ENCODE data around the gene ZNF280B. TPM values are rescaled to one million over a fixed set of nuclear protein-coding genes. Genes with fewer than 3 reads are reported as not detected.
A peak's percentile ranks its signal among the peaks of the same experiment; 100 is the strongest.

The ZNF280B gene
- total and polyA plus RNA-seq, 2 of the 13 experiments (the other 11 are each of a cell fraction or from before 2014, with no cell fraction given): 3.7 to 3.9 TPM

GRCh38 chr22:22508274-22509176, at the start of gene ZNF280B (continued):
- TF ChIP-seq, protein P1, sequence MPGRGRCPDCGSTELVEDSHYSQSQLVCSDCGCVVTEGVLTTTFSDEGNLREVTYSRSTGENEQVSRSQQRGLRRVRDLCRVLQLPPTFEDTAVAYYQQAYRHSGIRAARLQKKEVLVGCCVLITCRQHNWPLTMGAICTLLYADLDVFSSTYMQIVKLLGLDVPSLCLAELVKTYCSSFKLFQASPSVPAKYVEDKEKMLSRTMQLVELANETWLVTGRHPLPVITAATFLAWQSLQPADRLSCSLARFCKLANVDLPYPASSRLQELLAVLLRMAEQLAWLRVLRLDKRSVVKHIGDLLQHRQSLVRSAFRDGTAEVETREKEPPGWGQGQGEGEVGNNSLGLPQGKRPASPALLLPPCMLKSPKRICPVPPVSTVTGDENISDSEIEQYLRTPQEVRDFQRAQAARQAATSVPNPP (CRISPR knock-in tag; IDR thresholded peaks at IDR 0.05): no peak; the same call in 1 of the 2 replicates
- TF ChIP-seq ZNF598 (CRISPR knock-in tag; IDR thresholded peaks at IDR 0.05; ENCODE audit: borderline replicate concordance) (no peak; the same call in 1 of the 2 replicates), SUZ12 (IDR thresholded peaks at IDR 0.05; ENCODE audit: low read depth, low read length) (no peak), TOE1 (CRISPR knock-in tag; IDR thresholded peaks at IDR 0.05) (no peak), GFI1 (CRISPR knock-in tag; IDR thresholded peaks at IDR 0.05; ENCODE audit: borderline replicate concordance) (peak; percentile 25; the same call in 1 of the 2 replicates), ZSCAN22 (CRISPR knock-in tag; IDR thresholded peaks at IDR 0.05) (no peak), ZSCAN12 (CRISPR knock-in tag; IDR thresholded peaks at IDR 0.05) (no peak), XBP1 (CRISPR knock-in tag; IDR thresholded peaks at IDR 0.05) (no peak), HMGA1 (CRISPR knock-in tag; conservative IDR thresholded peaks at IDR 0.05) (no peak), ZNF101 (CRISPR knock-in tag; IDR thresholded peaks at IDR 0.05; ENCODE audit: borderline replicate concordance, low read depth) (no peak), PRDM15 (CRISPR knock-in tag; IDR thresholded peaks at IDR 0.05) (no peak), HNRNPL (IDR thresholded peaks at IDR 0.05; ENCODE audit: low read depth, low read length) (no peak), KDM2A (CRISPR knock-in tag; IDR thresholded peaks at IDR 0.05; ENCODE audit: borderline replicate concordance, low read depth) (peak; percentile 81; the same call in 1 of the 2 replicates), ZNF337 (CRISPR knock-in tag; IDR thresholded peaks at IDR 0.05; ENCODE audit: borderline replicate concordance, low read depth) (no peak), ZNF362 (CRISPR knock-in tag; IDR thresholded peaks at IDR 0.05; ENCODE audit: borderline replicate concordance) (no peak)
- TF ChIP-seq, protein P2, sequence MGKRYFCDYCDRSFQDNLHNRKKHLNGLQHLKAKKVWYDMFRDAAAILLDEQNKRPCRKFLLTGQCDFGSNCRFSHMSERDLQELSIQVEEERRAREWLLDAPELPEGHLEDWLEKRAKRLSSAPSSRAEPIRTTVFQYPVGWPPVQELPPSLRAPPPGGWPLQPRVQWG (CRISPR knock-in tag; IDR thresholded peaks at IDR 0.05; ENCODE audit: borderline replicate concordance, low read depth): no peak
- TF ChIP-seq, protein P3, sequence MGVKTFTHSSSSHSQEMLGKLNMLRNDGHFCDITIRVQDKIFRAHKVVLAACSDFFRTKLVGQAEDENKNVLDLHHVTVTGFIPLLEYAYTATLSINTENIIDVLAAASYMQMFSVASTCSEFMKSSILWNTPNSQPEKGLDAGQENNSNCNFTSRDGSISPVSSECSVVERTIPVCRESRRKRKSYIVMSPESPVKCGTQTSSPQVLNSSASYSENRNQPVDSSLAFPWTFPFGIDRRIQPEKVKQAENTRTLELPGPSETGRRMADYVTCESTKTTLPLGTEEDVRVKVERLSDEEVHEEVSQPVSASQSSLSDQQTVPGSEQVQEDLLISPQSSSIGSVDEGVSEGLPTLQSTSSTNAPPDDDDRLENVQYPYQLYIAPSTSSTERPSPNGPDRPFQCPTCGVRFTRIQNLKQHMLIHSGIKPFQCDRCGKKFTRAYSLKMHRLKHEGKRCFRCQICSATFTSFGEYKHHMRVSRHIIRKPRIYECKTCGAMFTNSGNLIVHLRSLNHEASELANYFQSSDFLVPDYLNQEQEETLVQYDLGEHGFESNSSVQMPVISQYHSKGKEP (CRISPR knock-in tag; IDR thresholded peaks at IDR 0.05): no peak
- TF ChIP-seq, protein P4, sequence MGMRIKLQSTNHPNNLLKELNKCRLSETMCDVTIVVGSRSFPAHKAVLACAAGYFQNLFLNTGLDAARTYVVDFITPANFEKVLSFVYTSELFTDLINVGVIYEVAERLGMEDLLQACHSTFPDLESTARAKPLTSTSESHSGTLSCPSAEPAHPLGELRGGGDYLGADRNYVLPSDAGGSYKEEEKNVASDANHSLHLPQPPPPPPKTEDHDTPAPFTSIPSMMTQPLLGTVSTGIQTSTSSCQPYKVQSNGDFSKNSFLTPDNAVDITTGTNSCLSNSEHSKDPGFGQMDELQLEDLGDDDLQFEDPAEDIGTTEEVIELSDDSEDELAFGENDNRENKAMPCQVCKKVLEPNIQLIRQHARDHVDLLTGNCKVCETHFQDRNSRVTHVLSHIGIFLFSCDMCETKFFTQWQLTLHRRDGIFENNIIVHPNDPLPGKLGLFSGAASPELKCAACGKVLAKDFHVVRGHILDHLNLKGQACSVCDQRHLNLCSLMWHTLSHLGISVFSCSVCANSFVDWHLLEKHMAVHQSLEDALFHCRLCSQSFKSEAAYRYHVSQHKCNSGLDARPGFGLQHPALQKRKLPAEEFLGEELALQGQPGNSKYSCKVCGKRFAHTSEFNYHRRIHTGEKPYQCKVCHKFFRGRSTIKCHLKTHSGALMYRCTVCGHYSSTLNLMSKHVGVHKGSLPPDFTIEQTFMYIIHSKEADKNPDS (CRISPR knock-in tag; IDR thresholded peaks at IDR 0.05): no peak

Measured in HepG2 (cell line).